Measurements from ENCODE around the gene SPDYC. TPM values are rescaled to one million over a fixed set of nuclear protein-coding genes. Genes with fewer than 3 reads are reported as not detected.

Gene SPDYC
- total RNA-seq, 1 donor from 2014 or later = not detected

GRCh38 chr11:65128182-65129145, 41.6 kb upstream of the SPDYC start:
- Mint-ChIP-seq H3K4me3 (ENCODE audit: low read depth) (no peak overlapping the region), H3K4me1 (ENCODE audit: low read depth) (peaks cover 8% of the 10 kb centered on the region), H3K9me3 (ENCODE audit: low read depth) (no peaks in the 10 kb centered on the region), H3K36me3 (ENCODE audit: insufficient read depth) (peaks cover 4% of the 10 kb centered on the region), H3K27ac (no peak overlapping the region), H3K27me3 (no peaks in the 10 kb centered on the region)
- TF ChIP-seq CTCF (IDR thresholded peaks at IDR 0.05; ENCODE audit: unreplicated experiment) = no peak
- DNase-seq (ENCODE audit: low spot score, unreplicated experiment) = no peak

- Mint-ChIP-seq H3K27me3 (no peaks in the 10 kb centered on the region), H3K27ac (no peak overlapping the region), H3K9me3 (ENCODE audit: low read depth) (no peaks in the 10 kb centered on the region), H3K36me3 (ENCODE audit: insufficient read depth) (peaks cover 4% of the 10 kb centered on the region), H3K4me1 (ENCODE audit: low read depth) (peaks cover 11% of the 10 kb centered on the region), H3K4me3 (ENCODE audit: low read depth) (no peak overlapping the region)
- DNase-seq (ENCODE audit: low spot score, unreplicated experiment) = no peak
- no peak for TF ChIP-seq CTCF (IDR thresholded peaks at IDR 0.05; ENCODE audit: unreplicated experiment)
Observed at GRCh38 chr11:65129649-65130441, 40.2 kb upstream of the SPDYC start.

GRCh38 chr11:65130631-65131416, 39.2 kb upstream of the SPDYC start:
- Mint-ChIP-seq H3K27ac (no peak overlapping the region), H3K36me3 (ENCODE audit: insufficient read depth) (peaks cover 4% of the 10 kb centered on the region), H3K9me3 (ENCODE audit: low read depth) (no peaks in the 10 kb centered on the region), H3K4me1 (ENCODE audit: low read depth) (peaks cover 16% of the 10 kb centered on the region), H3K4me3 (ENCODE audit: low read depth) (no peak overlapping the region), H3K27me3 (no peaks in the 10 kb centered on the region)
- TF ChIP-seq CTCF (IDR thresholded peaks at IDR 0.05; ENCODE audit: unreplicated experiment) = no peak
- no peak for DNase-seq (ENCODE audit: low spot score, unreplicated experiment)

GRCh38 chr11:65131417-65131776, 38.6 kb upstream of the SPDYC start:
- TF ChIP-seq CTCF (IDR thresholded peaks at IDR 0.05; ENCODE audit: unreplicated experiment) = no peak
- peaks cover 20% of the 10 kb centered on the region for H3K4me1 Mint-ChIP-seq (ENCODE audit: low read depth)
- no peaks in the 10 kb centered on the region for H3K27me3 Mint-ChIP-seq
- H3K9me3 Mint-ChIP-seq (ENCODE audit: low read depth) = no peaks in the 10 kb centered on the region
- no peak overlapping the region for H3K27ac Mint-ChIP-seq
- DNase-seq (ENCODE audit: low spot score, unreplicated experiment) = no peak
- H3K4me3 Mint-ChIP-seq (ENCODE audit: low read depth) = no peak overlapping the region
- H3K36me3 Mint-ChIP-seq (ENCODE audit: insufficient read depth) = peaks cover 4% of the 10 kb centered on the region

- peaks cover 20% of the 10 kb centered on the region for H3K4me1 Mint-ChIP-seq (ENCODE audit: low read depth)
- H3K27ac Mint-ChIP-seq = no peak overlapping the region
- no peak for DNase-seq (ENCODE audit: low spot score, unreplicated experiment)
- H3K9me3 Mint-ChIP-seq (ENCODE audit: low read depth) = no peaks in the 10 kb centered on the region
- no peak overlapping the region for H3K4me3 Mint-ChIP-seq (ENCODE audit: low read depth)
- peaks cover 4% of the 10 kb centered on the region for H3K36me3 Mint-ChIP-seq (ENCODE audit: insufficient read depth)
- TF ChIP-seq CTCF (IDR thresholded peaks at IDR 0.05; ENCODE audit: unreplicated experiment) = no peak
- H3K27me3 Mint-ChIP-seq = no peaks in the 10 kb centered on the region
Observed at GRCh38 chr11:65131895-65132237, 38.2 kb upstream of the SPDYC start.

All from progenitor cell of endocrine pancreas (in vitro differentiated cells).